CD4-positive, alpha-beta T cell treated with Interleukin-4 for 1 hour (primary cell): ENCODE data around the gene STEAP2.
A peak's percentile ranks its signal among the peaks of the same experiment; 100 is the strongest.
"Not testable (repeated sequence)": the region's sequence is repeated elsewhere in the genome, so short reads cannot be mapped to it uniquely, and the experiment has no call there.

Source experiments
- DNase-seq, 2 donors: peaks; one replicate each; pipeline ENCODE4 v3.0.0-alpha.2; 2020 to 2022

Gene STEAP2

DNA sequence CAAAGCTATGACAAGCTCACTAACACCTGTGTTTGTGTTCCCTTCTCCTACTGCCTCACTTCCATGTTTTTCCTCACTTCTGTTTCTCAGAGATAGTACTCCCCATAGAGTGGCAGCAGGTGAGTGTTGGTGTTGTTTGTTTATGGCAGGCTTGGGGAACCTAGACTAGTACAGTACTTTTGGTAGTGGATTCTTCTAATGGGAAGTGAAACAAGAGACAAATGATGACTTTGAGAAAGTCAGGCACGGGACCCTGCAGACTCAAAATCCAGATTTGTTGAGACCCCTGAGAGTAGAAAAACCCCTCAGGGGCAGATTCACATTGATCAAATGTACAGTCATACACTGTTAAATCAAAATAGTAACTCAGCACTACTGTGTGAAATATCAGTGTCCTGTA is 27.0 kb downstream of the STEAP2 start:
- no peak for DNase-seq

DNA sequence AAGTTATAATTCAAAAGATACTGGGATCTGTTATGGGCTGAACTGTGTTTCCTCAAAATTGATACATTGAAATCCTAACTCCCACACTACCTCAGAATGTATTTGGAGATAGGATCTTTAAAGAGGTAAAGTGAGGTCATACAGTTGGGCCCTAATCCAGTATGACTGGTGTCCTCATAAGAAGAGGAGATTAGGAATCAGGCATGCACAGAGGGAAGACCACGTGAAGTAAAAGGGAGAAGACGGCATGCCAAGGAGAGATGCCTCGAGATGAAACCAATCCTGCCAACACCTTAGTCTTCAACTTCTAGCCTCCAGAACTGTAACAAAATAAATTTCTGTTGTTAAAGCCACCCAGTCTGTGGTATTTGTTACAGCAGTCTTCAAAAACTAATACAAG is 27.5 kb downstream of the STEAP2 start:
- no peak for DNase-seq

DNA sequence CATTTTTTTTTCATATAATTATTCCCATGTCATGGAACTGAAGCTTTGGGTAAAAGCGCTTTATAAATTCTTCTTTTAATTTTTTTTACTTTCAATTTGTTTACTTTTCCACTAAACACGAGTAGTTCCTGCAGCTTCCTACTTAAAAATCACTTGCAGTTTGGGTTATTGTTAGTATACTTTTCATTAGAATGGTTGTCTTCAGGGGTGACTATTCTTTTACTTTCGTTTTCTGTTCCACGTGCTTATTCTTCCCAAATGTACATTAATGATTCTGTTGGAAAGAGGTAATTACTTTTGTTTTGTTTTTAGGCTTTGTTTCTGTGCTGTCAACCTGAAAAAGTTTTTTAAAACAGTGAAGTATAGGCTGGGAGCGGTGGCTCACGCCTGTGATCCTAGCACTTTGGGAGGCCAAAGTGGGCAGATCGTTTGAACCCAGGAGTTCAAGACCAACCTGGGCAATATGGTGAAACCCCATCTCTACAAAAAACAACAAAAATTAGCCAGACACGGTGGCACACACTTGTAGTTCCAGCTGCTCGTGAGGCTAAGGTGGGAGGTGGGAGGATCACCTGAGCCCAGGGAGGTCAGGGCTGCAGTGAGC is 28.2 kb downstream of the STEAP2 start:
- DNase-seq: no peak

DNA sequence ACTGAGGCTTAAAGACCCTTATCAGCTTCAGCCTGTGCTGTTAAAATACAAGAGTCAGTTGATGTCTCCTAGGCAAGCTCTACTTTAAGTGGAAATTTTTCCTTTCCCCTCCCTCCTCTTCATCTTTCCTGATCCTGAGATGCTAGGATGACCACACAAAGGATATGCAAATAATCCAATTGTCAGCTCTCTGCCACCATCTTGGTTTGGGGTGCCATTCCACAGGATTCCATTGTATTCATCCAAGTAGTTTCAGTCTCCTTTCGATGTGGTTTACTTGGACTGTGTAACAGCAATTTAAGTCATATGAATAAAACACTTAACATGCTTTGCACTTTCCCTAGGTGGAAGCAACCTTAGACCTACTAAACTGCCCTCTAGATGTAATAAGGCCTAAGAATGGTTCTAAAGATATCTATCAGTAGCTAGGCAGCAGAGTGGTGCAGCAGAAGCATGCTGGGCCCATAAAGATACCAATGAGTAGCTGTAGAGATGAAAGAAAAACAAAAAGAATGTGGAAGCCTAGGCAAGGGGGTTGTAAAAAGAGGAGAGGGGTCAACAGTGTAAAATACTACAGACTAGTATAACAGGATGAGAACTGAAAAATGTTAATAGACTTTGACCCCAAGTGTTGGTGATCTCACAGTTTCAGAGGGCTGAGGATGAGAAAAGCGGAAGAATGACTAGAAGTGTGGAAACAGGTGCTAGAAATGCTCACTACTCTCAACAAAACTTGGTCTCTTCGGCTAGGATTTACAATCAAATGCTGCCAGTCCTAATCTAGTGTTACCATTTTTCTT is 31.0 kb downstream of the STEAP2 start:
- no peak for DNase-seq

DNA sequence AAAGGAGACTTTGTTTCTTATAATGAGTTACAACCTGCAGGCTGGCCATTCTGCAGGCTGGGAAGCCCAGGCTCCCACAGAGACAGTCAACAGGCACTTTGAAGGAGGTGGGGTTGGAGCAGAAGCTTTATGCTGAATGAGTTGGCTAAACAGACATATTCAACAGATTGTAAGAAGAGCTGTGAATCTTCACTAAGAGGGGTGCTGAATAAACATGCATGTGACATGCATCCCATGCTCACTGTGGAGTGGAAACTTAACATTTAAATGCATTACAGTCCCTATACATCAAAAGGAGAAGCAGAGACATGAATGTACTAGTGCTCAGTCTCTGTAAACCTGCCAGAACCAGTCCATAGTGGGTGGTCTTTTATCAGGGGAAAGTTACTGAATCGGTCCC is 32.0 kb downstream of the STEAP2 start:
- DNase-seq: no peak

DNA sequence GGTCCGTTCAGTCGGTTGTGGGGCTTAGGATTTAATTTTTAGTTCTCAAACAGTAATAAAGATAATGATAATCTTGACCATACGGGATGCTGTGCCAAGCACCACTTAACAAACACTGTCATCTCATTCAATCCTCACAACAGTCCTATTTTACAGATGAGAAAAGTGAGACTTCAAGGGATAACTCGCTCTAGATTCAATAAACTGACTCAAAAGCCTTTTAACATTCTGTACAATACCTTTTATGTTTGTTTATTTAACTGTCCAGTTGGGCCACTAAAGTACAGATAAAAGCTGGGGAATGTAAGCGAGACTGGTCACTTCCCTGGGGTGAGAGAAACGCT is 33.0 kb downstream of the STEAP2 start:
- DNase-seq: no peak

DNA sequence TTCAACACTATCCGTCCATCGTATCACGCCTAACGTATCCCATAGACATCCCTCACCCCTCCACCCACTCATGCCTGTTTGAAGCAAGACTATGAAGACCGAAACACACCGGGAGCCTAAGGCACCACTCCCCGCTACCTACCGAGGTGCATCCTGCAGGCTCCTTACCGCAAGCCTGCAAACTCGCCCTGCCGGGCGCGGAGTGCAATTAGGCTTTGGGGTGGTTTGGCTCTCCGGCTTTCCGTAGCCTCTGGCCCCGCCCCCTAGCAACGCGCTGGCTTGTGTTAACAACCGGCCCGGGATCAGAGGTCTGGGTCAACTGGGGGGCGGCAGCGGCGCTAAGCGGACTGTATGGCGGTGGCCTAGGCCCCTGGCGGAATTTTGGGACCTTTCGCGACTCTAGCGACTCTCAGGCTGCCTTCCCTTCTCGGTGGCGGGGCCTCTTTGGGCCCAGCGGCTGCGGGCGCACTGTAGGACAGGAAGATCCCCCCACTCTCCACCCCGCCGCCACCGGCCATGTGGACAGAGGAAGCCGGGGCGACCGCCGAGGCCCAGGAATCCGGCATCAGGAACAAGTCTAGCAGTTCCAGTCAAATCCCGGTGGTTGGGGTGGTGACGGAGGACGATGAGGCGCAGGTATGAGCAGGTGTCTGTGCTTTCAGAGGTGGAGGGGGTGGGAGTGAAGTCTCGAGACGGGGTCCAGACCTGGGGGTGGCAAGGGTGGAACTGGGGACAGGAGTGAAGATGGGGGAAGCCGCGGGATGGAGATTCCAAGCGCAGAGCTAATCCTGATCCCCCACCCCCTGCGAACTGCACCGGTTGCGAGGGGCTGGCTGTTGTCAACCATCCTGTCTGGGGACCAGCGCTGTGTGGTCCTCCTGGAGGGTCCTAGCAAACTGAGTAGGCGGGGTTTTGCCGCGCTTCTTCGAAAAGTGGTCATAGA is 33.6 kb downstream of the STEAP2 start, which contains the start of gene CFAP69:
Gene CFAP69 (plus strand): TSS at position 266 of the 943 bp plus-strand sequence. CDS start 251 bp downstream, at position 517.
- DNase-seq: peak; percentile 84 to 87

DNA sequence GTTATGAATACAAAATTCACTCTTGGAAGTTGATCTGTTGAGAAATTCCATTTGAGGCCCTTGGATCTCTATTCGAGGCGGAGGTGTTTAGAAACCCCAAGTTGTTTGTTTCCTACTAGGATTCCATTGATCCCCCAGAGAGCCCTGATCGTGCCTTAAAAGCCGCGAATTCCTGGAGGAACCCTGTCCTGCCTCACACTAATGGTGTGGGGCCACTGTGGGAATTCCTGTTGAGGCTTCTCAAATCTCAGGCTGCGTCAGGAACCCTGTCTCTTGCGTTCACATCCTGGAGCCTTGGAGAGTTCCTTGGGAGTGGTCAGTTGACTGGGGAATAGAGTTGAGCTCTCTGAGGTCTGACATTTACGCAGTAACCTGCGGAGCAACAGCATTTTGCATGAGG is 34.6 kb downstream of the STEAP2 start:
- no peak for DNase-seq

DNA sequence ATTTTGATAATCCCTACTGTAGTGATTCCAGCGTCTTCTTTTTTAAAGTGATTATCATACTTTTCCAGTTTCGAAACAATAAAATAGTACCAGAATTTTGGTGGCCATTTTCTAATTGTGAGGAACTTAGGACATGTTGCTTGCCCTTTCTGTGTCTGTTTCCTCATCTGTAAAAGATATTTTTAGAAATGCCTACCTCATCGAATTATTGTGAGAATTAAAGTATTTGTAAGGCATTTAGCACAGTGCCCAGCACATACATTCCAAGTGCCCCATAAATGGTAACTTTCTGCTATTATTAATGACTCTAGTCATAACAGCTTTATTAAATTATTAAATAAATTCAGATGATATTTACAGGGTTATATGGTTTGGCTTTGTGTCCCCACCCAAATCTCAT is 37.2 kb downstream of the STEAP2 start:
- no peak for DNase-seq

DNA sequence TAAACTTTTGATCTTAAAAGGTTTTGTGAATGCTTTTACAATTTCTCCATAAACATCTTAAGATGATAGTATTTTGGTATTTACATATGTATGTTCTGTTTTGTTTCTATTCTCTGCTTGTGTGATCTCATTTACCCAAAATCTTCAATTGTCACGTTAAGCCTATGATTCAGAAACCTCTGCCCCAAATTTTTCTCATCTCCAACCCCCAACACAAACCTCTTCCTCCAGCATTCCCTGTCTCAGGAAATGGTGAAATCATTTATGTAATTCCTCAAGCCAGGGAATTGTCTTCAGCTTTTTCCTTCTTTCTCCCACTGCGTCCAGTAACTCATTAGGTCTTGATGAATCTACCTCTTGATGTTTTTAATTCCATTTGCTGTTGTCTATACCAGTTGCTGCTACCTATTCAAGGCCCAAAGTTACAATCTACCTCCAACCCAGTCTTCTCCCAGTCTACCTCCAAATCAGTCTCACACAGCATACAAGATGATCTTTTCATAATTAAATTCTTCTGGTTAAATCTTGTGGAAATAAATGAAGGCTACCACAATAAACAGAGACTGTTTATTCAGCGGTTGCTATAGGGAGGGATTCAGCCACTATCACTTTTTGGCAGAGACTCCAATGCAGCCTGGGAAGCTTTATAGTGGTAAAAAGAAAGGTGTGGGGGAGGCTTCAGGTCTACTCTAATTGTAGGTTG is 39.2 kb downstream of the STEAP2 start:
- no peak for DNase-seq

DNA sequence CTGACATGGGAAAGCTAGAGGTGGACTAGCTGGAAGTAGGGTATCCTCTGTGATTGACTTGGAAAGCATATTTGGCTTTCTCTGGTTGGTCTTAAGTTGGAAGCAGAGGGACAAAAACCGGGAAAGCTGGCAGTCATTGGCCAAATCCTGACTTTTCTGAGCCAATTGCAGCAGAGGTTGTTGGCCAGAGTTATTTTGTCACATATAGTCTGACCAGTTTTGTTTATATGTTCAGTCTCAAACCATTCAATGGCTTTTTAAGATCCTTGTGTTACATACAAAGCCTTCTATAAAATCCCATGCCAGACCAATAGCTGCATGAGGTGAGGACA is 39.7 kb downstream of the STEAP2 start:
- DNase-seq: no peak

DNA sequence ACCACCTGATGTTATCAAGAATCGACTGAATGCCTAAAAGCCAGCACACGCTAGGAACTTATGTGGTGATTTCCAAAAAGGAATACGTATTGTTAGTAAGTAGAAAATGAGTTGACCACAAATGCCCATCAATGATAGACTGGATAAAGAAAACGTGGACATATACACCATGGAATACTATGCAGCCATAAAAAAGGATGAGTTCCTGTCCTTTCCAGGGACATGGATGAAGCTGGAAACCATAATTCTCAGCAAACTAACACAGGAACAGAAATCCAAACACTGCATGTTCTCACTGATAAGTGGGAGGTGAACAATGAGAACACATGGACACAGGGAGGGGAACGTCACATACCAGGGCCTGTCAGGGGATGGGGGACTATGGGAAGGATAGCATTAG is 44.5 kb downstream of the STEAP2 start:
- DNase-seq: not testable (repeated sequence)

DNA sequence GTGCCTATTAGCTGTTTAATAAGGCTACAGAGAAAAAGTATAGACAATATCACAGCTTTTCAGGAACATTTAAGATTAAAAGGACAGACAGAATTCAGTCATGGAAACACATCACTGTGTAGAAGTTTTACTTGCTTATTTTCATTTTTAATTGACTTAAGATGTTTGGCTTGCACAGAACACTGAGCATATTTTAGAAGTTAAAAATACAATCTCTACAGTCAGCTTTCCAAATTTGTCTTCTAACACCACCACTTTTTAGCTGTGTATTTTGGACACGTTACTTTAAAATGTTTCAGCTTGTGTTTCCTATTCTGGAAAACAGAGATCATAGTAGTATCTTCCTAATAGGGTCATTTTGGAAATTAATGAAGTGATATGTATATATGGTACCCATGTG is 45.2 kb downstream of the STEAP2 start:
- no peak for DNase-seq

DNA sequence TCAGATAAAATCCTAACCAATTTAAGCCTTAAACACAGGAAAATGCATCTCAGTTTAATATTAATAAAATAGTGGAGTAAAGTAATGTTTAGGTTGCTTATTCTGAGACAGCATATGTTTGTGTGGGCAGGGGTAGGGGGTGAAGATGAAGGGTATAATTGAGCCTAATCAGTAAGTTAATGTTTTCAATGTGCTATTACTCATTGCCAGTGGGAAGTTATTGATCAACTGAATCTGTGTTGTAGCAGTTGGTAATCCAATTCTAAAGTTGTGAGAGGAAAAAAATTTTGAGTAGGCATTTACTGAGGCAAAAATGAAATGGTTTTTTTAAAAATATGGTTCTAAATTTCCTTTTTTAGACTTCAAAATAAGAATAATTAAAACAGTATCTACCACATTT is 49.9 kb downstream of the STEAP2 start:
- DNase-seq: no peak

DNA sequence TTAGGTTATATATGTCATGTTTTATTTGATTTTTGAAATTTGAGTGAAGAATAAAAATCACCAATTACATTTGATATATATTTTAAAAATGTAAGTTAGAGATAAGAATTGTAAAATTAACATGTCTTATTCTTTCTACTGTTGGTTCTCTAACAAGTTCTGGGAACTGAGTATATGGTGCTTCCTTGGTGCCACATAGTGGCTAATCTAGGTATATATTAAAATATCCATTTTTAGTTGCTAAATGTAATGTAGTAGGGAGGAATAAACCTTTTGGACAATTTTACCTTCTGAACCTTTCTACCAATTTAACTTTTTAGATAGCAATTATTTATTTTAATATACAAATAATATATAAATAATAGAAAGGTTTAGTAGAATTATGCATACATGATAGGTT is 50.9 kb downstream of the STEAP2 start:
- no peak for DNase-seq

DNA sequence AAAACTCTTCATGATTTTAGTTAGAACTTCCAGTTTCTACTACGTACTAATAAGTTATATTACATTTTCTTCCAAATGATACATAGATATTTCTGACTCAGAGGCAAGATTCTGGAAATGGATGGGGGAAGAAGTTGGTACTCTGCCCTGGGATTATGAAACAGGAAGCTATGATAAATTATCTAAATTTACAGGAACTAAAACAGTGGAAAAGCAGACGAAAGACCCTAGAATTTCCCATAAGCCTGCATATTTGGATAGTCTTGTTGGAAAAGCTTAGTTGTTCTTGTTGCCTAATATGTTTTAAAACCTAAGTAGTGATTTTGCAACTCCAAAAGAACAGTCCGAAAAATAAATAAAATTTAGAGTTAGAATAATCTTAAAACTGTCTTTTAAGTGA is 55.3 kb downstream of the STEAP2 start:
- no peak for DNase-seq

DNA sequence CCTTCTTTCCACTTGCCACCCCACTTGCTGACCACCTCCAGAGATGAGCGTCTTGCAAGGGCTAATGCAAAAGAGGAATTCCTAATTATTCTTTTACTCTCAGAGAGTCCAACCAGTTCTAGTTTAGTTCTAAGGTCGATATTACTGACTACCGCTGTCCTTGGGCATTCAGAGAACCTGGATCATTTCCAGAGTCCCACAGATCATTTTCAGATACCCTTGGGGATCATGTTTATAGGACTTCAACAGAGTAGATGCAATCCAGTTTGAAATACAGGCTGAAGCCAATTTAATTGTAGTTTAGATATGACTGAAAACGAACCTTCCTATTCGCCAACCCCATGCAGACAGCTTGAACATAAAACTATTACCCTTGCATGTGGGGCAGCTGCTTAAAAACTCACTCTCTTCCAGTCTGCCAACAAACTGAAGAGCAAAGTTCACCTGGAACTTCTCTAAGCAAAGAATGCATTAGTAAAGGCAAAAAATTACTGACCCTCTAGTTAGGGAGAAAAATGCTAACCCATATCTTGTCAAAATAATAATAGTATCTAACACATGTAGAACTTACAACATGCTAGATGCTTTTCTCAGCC is 55.8 kb downstream of the STEAP2 start:
- DNase-seq: no peak

DNA sequence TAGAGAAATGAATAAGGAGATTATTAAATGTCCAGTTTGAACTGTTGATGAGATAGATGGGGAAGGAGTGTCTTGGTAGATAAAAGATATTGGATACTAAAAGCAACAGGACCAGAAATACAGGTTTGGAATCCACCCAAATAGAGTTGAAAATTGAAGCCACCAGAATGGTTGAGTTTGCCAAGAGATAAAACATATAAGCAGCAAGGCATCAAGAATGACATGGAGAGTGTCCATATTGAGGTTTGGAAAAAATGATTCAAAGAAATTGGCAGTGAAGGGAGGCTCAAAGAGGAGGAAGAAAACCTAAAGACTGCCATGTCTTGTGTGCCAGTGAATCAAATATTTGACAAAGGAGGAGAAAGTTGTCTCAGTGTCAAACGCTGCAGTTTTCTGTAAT is 57.6 kb downstream of the STEAP2 start:
- DNase-seq: no peak

DNA sequence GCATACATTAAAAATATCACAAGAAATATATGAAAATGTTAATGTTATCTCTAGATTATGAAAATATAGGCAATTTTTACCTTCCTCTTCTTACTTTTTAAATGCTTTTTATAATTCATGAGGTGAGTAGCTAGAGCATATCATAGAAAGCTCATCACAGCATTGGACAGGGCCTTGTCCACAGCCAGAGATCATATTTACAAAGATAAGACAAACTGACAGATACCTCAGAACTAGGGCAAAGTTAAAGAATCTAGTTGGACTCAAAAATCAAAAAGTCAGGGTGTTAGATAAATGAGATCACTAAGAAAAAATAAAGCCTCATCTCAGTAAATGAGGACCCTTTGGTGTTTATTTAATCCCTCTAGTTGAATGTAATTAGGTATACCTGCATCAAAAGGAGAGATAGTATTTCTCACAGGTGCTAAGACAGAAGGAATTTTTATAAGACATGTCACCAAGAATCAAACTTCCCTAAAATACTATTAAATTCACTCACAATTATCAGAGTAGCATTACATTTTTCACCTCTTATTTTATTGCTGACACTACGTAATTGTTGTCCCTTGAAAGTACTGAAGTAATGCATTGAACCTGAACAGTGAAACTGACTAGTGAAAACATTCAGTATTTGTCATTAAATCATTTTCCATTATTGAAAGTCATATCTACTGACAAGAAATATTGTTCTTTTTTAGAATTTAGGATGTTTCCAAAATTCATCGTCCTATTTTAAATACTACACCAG is 59.1 kb downstream of the STEAP2 start:
- DNase-seq: no peak

DNA sequence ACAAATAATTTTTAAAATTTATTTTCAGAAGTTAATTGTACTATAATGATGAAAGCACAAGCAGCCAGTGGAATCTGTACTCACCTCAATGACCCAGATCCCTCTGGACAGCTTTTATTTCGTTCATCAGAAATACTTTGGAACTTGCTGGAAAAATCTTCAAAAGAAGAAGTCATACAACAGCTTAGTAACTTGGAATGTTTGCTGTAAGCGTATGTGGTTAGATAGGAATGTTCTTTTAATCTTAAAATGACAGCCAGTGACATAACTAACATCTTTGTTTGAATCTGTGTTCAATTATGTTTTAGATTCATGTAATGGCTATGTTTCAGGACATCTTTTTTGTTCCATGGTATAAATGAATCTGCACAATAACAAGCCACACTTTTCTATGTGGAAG is 60.2 kb downstream of the STEAP2 start:
- DNase-seq: no peak

DNA sequence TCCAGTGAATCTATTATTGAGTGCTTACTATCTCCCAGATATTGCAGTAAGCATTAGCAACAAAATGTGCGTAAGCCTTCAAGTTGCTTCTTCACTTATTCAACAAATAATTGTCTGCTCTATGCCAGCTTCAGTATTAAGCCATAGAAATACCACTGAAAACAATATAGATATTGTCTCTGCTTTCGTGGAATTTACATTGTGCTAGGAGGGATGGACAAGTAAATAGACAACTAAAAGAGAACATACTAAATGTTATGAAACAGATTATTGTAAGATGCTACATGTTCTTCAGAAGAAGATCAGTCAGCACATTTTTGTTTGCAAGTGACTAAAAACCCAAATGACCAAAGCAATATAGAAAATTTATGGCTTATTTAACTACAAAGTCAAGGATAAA is 60.7 kb downstream of the STEAP2 start:
- no peak for DNase-seq

DNA sequence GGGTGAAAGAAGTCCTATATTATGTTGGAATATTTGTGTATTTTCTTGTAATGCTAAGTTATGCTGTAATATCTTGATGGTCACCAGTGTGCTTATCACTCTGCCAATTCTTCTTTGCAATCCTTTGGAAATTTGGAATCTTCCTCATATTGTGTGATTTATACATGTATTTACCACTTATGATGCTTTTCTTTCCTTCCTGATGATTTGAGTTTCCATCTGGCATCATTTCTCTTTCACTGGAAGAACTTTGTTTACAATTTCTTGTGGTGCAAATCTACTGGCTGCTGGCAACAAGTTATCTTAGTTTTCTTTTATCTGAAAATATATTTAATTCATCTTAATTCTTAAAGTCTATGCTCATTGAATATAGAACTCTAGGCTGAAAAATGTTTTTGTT is 62.6 kb downstream of the STEAP2 start:
- DNase-seq: no peak
